Natural killer cell (primary cell): Measurements from ENCODE around the gene BNC2. TPM values are rescaled to one million over a fixed set of nuclear protein-coding genes. Genes with fewer than 3 reads are reported as not detected.

Experiments used
- ATAC-seq, 3 donors: fragments of 150-1000 bp in 2 of 3; fragments of 200-7000 bp in 1 of 3; cut with Tn5 transposase; 1 replicate in 1 of 3; 2 replicates in 2 of 3; pipeline ENCODE4 v1.10.0; 2021; ENCODE audit warnings: mild to moderate bottlenecking in 2 of 3, moderate library complexity in 2 of 3
- DNase-seq, 2 donors: peaks; one replicate each; pipeline versions ENCODE4 v3.0.0 to v3.0.0-alpha.2; 2013 to 2021; ENCODE audit warnings: mixed read lengths in 1 of 2
- H3K27ac ChIP-seq: one replicate; pipeline ENCODE4 v1.5.1; 2013; ENCODE audit warnings: mild to moderate bottlenecking, low read length
- H3K27me3 ChIP-seq: one replicate; pipeline ENCODE4 v1.6.1; 2013; ENCODE audit warnings: low read length; ENCODE audit not compliant: control insufficient read depth, insufficient read depth
- H3K36me3 ChIP-seq: one replicate; pipeline ENCODE4 v1.6.1; 2013; ENCODE audit warnings: low read length; ENCODE audit not compliant: control insufficient read depth, insufficient read depth
- H3K4me1 ChIP-seq: one replicate; pipeline ENCODE4 v1.6.1; 2013; ENCODE audit warnings: low read length; ENCODE audit not compliant: control insufficient read depth, insufficient read depth
- H3K4me3 ChIP-seq: one replicate; pipeline ENCODE4 v1.5.1; 2013; ENCODE audit warnings: low read length
- H3K9me3 ChIP-seq: one replicate; pipeline ENCODE4 v1.6.1; 2013; ENCODE audit warnings: low read length; ENCODE audit not compliant: control insufficient read depth, insufficient read depth
- H3K27ac Mint-ChIP-seq, 2 donors: one replicate each; pipeline ENCODE4 v1.8.0; 2022; ENCODE audit warnings: mild to moderate bottlenecking in 2 of 2, mixed read lengths in 2 of 2, moderate library complexity in 1 of 2
- H3K27me3 Mint-ChIP-seq, 2 donors: one replicate each; pipeline ENCODE4 v1.8.0; 2022; ENCODE audit warnings: low read depth in 2 of 2, mixed read lengths in 2 of 2
- H3K36me3 Mint-ChIP-seq: one replicate; pipeline ENCODE4 v1.8.0; 2022; ENCODE audit warnings: mixed read lengths
- H3K4me1 Mint-ChIP-seq, 2 donors: one replicate each; pipeline ENCODE4 v1.8.0; 2022; ENCODE audit warnings: mixed read lengths in 2 of 2
- H3K4me3 Mint-ChIP-seq: one replicate; pipeline ENCODE4 v1.8.0; 2022; ENCODE audit warnings: mild to moderate bottlenecking, moderate library complexity, mixed read lengths
- H3K9me3 Mint-ChIP-seq, 2 donors: one replicate each; pipeline ENCODE4 v1.8.0; 2022; ENCODE audit warnings: mixed read lengths in 2 of 2
- CTCF ChIP-seq: fragments of 200-600 bp; IDR thresholded peaks from one replicate; pipeline ENCODE4 v1.8.0; 2022; ENCODE audit warnings: antibody characterized with exemption
- WGBS: methylation state at CpG from one replicate; pipeline ENCODE4 v1.1.7; 2013; ENCODE audit warnings: missing lambda C conversion rate; ENCODE audit not compliant: insufficient coverage; 5-methylcytosine and 5-hydroxymethylcytosine counted together
- intact Hi-C: fragments of 100-400 bp; cut with micrococcal nuclease; formaldehyde crosslinking; loops from one replicate; pipeline ENCODE4 v1.14.2; 2022
- total RNA-seq, 4 donors: library from RNA; stranded (reverse); fragments of 120-200 nt in 1 of 4; gene quantifications; one replicate each; pipeline versions ENCODE4 v1.2.3 to v1.2.4, GENCODE V29; 2013 to 2022

BNC2 gene
- total RNA-seq, 3 donors from 2014 or later (not counting 1 experiment from before 2014, with no cell fraction given), result 36.9 to 84.2 (median 66.5) TPM

GRCh38 chr9:16361118-16361517 lies 509.4 kb downstream of the BNC2 start:
- H3K9me3 ChIP-seq, result no peaks in the 10 kb centered on the region
- intact Hi-C loops, result no loop called here
- WGBS, result 100% methylated on average over 1 of the region's 3 CpGs
- no peak overlapping the region for H3K4me3 ChIP-seq
- no peaks in the 10 kb centered on the region for H3K27me3 ChIP-seq
- H3K27ac ChIP-seq, result no peak overlapping the region
- H3K4me1 Mint-ChIP-seq, result no peaks in the 10 kb centered on the region
- no peak for ATAC-seq
- no peaks in the 10 kb centered on the region for H3K36me3 Mint-ChIP-seq
- H3K9me3 Mint-ChIP-seq, result peaks cover 2% of the 10 kb centered on the region in 2 donors
- no peak overlapping the region for H3K27ac Mint-ChIP-seq
- TF ChIP-seq CTCF, result no peak
- no peaks in the 10 kb centered on the region for H3K36me3 ChIP-seq
- no peak overlapping the region for H3K4me3 Mint-ChIP-seq
- H3K4me1 ChIP-seq, result no peaks in the 10 kb centered on the region
- DNase-seq, result no peak
- peaks cover 1 to 5% of the 10 kb centered on the region in 2 donors for H3K27me3 Mint-ChIP-seq

GRCh38 chr9:16360247-16360646 lies 510.2 kb downstream of the BNC2 start:
- H3K9me3 Mint-ChIP-seq, result peaks cover 2% of the 10 kb centered on the region in 2 donors
- no peak for DNase-seq
- peaks cover 0 to 5% of the 10 kb centered on the region in 2 donors for H3K27me3 Mint-ChIP-seq
- TF ChIP-seq CTCF, result no peak
- H3K4me1 Mint-ChIP-seq, result no peaks in the 10 kb centered on the region
- Histone ChIP-seq H3K4me1 (no peaks in the 10 kb centered on the region), H3K27ac (no peak overlapping the region), H3K27me3 (no peaks in the 10 kb centered on the region), H3K36me3 (no peaks in the 10 kb centered on the region), H3K9me3 (no peaks in the 10 kb centered on the region), H3K4me3 (no peak overlapping the region)
- H3K27ac Mint-ChIP-seq, result no peak overlapping the region
- no peak overlapping the region for H3K4me3 Mint-ChIP-seq
- WGBS, result 89% methylated on average over 3 of the region's 3 CpGs
- intact Hi-C loops, result no loop called here
- no peaks in the 10 kb centered on the region for H3K36me3 Mint-ChIP-seq
- no peak for ATAC-seq
